Osteoblast (primary cell): ENCODE results near the gene EVI5L. TPM values are rescaled to one million over a fixed set of nuclear protein-coding genes. Genes with fewer than 3 reads are reported as not detected.

ENCODE experiments used
- DNase-seq: peaks from one replicate; pipeline ENCODE4 v3.0.0; 2011; ENCODE audit warnings: low spot score, mixed read lengths; ENCODE audit not compliant: insufficient read length; ENCODE audit errors: missing footprints
- H2AFZ ChIP-seq: 2 replicates; pipeline ENCODE4 v1.6.0; 2011; ENCODE audit warnings: mild to moderate bottlenecking, low read length
- H3K27ac ChIP-seq: 2 replicates; pipeline ENCODE4 v1.5.1; 2011; ENCODE audit warnings: mild to moderate bottlenecking, low read depth, low read length, moderate library complexity
- H3K27me3 ChIP-seq: 2 replicates; pipeline ENCODE4 v1.6.0; 2012; ENCODE audit warnings: mild to moderate bottlenecking, control low read depth, inconsistent platforms, low read length, moderate library complexity; ENCODE audit not compliant: insufficient read depth
- H3K36me3 ChIP-seq: 2 replicates; pipeline ENCODE4 v1.5.1; 2011; ENCODE audit warnings: mild to moderate bottlenecking, low read length, control low read depth, moderate library complexity; ENCODE audit not compliant: insufficient read depth
- H3K4me1 ChIP-seq: 2 replicates; pipeline ENCODE4 v1.5.1; 2011; ENCODE audit warnings: mild to moderate bottlenecking, low read length, control low read depth, moderate library complexity; ENCODE audit not compliant: insufficient read depth
- H3K4me2 ChIP-seq: 2 replicates; pipeline ENCODE4 v1.6.0; 2011; ENCODE audit warnings: mild to moderate bottlenecking, low read length; ENCODE audit not compliant: insufficient read depth
- H3K4me3 ChIP-seq: fragments of 200-600 bp; sonication (generic); 3 replicates; pipeline ENCODE4 v1.5.1; 2012; ENCODE audit warnings: mild to moderate bottlenecking, low read length, inconsistent platforms; ENCODE audit not compliant: insufficient read depth
- H3K79me2 ChIP-seq: 2 replicates; pipeline ENCODE4 v1.6.0; 2012; ENCODE audit warnings: mild to moderate bottlenecking, low read length, control low read depth, inconsistent platforms; ENCODE audit not compliant: insufficient read depth
- H3K9me3 ChIP-seq: 2 replicates; pipeline ENCODE4 v1.5.1; 2011; ENCODE audit warnings: low read depth, low read length, control low read depth
- H4K20me1 ChIP-seq: 2 replicates; pipeline ENCODE4 v1.6.0; 2012; ENCODE audit warnings: mild to moderate bottlenecking, low read length, control low read depth; ENCODE audit not compliant: insufficient read depth
- CTCF ChIP-seq: IDR thresholded peaks from 2 replicates; pipeline ENCODE4 v1.5.1; 2011; ENCODE audit warnings: mild to moderate bottlenecking, low read depth, low read length, moderate library complexity; ENCODE audit errors: extremely low read depth
- total RNA-seq: library from RNA; depleted of rRNA; stranded (reverse); fragments of >200 nt; gene quantifications from 2 replicates; pipeline ENCODE4 v1.2.3, GENCODE V29; 2012

EVI5L gene
- total RNA-seq, 1 donor: 26.1 TPM

- Histone ChIP-seq H3K4me3 (no peak overlapping the region), H3K4me1 (no peaks in the 10 kb centered on the region), H3K27ac (no peak overlapping the region), H3K36me3 (no peaks in the 10 kb centered on the region), H3K27me3 (peaks cover 10% of the 10 kb centered on the region), H2AFZ (no peak overlapping the region), H3K4me2 (no peak overlapping the region), H4K20me1 (no peaks in the 10 kb centered on the region), H3K79me2 (no peaks in the 10 kb centered on the region), H3K9me3 (peaks cover 5% of the 10 kb centered on the region)
- no peak for DNase-seq
- TF ChIP-seq CTCF: no peak
Measured at GRCh38 chr19:7819337-7819736, 10.7 kb upstream of the EVI5L start.

- H3K9me3 ChIP-seq: peaks cover 5% of the 10 kb centered on the region
- no peak for DNase-seq
- TF ChIP-seq CTCF: no peak
Measured at GRCh38 chr19:7820588-7820987, 9.4 kb upstream of the EVI5L start.

GRCh38 chr19:7822910-7823515, 7.0 kb upstream of the EVI5L start:
- H3K9me3 ChIP-seq: no peaks in the 10 kb centered on the region

More at GRCh38 chr19:7820588-7820987, 9.4 kb upstream of the EVI5L start:
- Histone ChIP-seq H3K4me2 (no peak overlapping the region), H3K36me3 (no peaks in the 10 kb centered on the region), H3K4me3 (no peak overlapping the region), H3K4me1 (no peaks in the 10 kb centered on the region), H2AFZ (no peak overlapping the region), H4K20me1 (no peaks in the 10 kb centered on the region), H3K27me3 (peaks cover 10% of the 10 kb centered on the region), H3K79me2 (no peaks in the 10 kb centered on the region), H3K27ac (no peak overlapping the region)

More at GRCh38 chr19:7822910-7823515, 7.0 kb upstream of the EVI5L start:
- H3K27ac ChIP-seq: no peak overlapping the region
- no peak overlapping the region for H3K4me3 ChIP-seq
- H4K20me1 ChIP-seq: no peaks in the 10 kb centered on the region
- no peaks in the 10 kb centered on the region for H3K79me2 ChIP-seq
- no peak overlapping the region for H2AFZ ChIP-seq
- TF ChIP-seq CTCF: no peak
- no peak overlapping the region for H3K4me2 ChIP-seq
- H3K36me3 ChIP-seq: no peaks in the 10 kb centered on the region
- peaks cover 10% of the 10 kb centered on the region for H3K27me3 ChIP-seq
- DNase-seq: no peak
- H3K4me1 ChIP-seq: no peaks in the 10 kb centered on the region
